Tibial nerve (tissue), 4 donors: ENCODE measurements around the gene IGF2.

Source experiments
- EP300 ChIP-seq, 2 donors: sonication (generic); formaldehyde crosslinking; IDR thresholded peaks; one replicate each; pipeline ENCODE4 v1.6.1; 2017; ENCODE audit warnings: antibody characterized with exemption in 2 of 2, mild to moderate bottlenecking in 1 of 2
- POLR2A ChIP-seq, 2 donors: fragments of 450-650 bp; IDR thresholded peaks; one replicate each; pipeline ENCODE4 v1.6.1; 2017; ENCODE audit warnings: antibody characterized with exemption in 2 of 2, mild to moderate bottlenecking in 2 of 2, moderate library complexity in 2 of 2
- TF ChIP-seq, protein P1 (sequence below), 5 experiments: fragments of 200-600 bp in 3 of 5; fragments of 450-650 bp in 2 of 5; sonication (generic) in 3 of 5; IDR thresholded peaks; one replicate each; pipeline ENCODE4 v1.5.1; 2016 to 2019; ENCODE audit warnings: antibody characterized with exemption in 5 of 5, mild to moderate bottlenecking in 3 of 5, moderate library complexity in 2 of 5

DNA sequence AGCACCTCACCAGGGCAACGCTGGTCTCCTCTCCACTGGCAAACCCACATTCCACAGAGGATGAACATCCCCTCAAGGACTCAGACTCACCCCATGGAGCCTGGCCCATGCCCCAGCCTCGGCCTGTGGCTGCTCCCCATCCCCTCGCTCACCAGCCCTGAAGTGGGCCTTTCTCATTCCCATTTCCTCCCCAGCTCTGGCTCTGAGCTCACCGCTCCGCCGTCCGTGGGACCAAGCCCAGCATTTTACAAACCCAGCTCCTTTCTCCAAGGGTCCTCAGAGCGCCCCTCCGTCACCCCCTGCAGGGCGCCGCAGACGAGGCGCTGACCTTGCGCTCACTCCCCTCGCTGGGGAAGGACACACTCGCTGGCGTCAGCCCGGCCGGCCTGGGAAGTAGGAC lies 6.9 kb upstream of the IGF2 start:
- TF ChIP-seq, protein P1, sequence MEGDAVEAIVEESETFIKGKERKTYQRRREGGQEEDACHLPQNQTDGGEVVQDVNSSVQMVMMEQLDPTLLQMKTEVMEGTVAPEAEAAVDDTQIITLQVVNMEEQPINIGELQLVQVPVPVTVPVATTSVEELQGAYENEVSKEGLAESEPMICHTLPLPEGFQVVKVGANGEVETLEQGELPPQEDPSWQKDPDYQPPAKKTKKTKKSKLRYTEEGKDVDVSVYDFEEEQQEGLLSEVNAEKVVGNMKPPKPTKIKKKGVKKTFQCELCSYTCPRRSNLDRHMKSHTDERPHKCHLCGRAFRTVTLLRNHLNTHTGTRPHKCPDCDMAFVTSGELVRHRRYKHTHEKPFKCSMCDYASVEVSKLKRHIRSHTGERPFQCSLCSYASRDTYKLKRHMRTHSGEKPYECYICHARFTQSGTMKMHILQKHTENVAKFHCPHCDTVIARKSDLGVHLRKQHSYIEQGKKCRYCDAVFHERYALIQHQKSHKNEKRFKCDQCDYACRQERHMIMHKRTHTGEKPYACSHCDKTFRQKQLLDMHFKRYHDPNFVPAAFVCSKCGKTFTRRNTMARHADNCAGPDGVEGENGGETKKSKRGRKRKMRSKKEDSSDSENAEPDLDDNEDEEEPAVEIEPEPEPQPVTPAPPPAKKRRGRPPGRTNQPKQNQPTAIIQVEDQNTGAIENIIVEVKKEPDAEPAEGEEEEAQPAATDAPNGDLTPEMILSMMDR (IDR thresholded peaks at IDR 0.05) = no peak
- TF ChIP-seq POLR2A (IDR thresholded peaks at IDR 0.05) (no peak), EP300 (IDR thresholded peaks at IDR 0.05) (no peak)
